ENCODE data around the gene RCAN2.

GRCh38 chr6:46255528-46255927 lies 235.7 kb downstream of the RCAN2 start:
- TF ChIP-seq, protein P1, sequence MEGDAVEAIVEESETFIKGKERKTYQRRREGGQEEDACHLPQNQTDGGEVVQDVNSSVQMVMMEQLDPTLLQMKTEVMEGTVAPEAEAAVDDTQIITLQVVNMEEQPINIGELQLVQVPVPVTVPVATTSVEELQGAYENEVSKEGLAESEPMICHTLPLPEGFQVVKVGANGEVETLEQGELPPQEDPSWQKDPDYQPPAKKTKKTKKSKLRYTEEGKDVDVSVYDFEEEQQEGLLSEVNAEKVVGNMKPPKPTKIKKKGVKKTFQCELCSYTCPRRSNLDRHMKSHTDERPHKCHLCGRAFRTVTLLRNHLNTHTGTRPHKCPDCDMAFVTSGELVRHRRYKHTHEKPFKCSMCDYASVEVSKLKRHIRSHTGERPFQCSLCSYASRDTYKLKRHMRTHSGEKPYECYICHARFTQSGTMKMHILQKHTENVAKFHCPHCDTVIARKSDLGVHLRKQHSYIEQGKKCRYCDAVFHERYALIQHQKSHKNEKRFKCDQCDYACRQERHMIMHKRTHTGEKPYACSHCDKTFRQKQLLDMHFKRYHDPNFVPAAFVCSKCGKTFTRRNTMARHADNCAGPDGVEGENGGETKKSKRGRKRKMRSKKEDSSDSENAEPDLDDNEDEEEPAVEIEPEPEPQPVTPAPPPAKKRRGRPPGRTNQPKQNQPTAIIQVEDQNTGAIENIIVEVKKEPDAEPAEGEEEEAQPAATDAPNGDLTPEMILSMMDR (IDR thresholded peaks at IDR 0.05), result no peak
- no peak for TF ChIP-seq POLR2A (IDR thresholded peaks at IDR 0.05)

All from ovary (tissue), 3 donors.